ENCODE measurements around the gene PAQR5. TPM values are rescaled to one million over a fixed set of nuclear protein-coding genes. Genes with fewer than 3 reads are reported as not detected.

Gene PAQR5
- total and polyA plus RNA-seq, 4 donors = 2.3 to 22.6 (median 10.5) TPM

GRCh38 chr15:69282104-69282743, 16.5 kb upstream of the PAQR5 start:
- WGBS, 2 donors = 92 to 96% methylated on average over 9 of the region's 9 CpGs
- H3K9me3 ChIP-seq (ENCODE audit: control insufficient read depth in 4 of 4, insufficient read depth in 3 of 4, low read length in 3 of 4) = no peaks in the 10 kb centered on the region
- H3K27ac ChIP-seq (ENCODE audit: low read depth in 1 of 2, low read length in 1 of 2) = no peak overlapping the region
- H3K4me1 ChIP-seq (ENCODE audit: control insufficient read depth in 5 of 5, insufficient read depth in 5 of 5, low read length in 5 of 5) = peaks cover 0 to 8% (median under 1%) of the 10 kb centered on the region in 5 donors
- ATAC-seq (ENCODE audit: insufficient read depth, low FRiP score) (no peak), DNase-seq (no peak)
- no peak overlapping the region for H3K9ac ChIP-seq (ENCODE audit: insufficient read depth in 1 of 2, low read length in 2 of 2)
- H3K36me3 ChIP-seq (ENCODE audit: control insufficient read depth in 4 of 4, insufficient read depth in 4 of 4, low read length in 4 of 4) = no peaks in the 10 kb centered on the region
- H3K4me3 ChIP-seq = no peak overlapping the region
- no peak for TF ChIP-seq CTCF (IDR thresholded peaks at IDR 0.05; ENCODE audit: control extremely low read depth, extremely low read depth)
- H3K27me3 ChIP-seq (ENCODE audit: control insufficient read depth in 3 of 3, insufficient read depth in 3 of 3, low read length in 2 of 3) = no peaks in the 10 kb centered on the region

GRCh38 chr15:69285834-69286233, 12.9 kb upstream of the PAQR5 start:
- Histone ChIP-seq H3K9ac (ENCODE audit: insufficient read depth in 1 of 2, low read length in 2 of 2) (no peak overlapping the region), H3K27ac (ENCODE audit: low read depth in 1 of 2, low read length in 1 of 2) (no peak overlapping the region), H3K36me3 (ENCODE audit: control insufficient read depth in 4 of 4, insufficient read depth in 4 of 4, low read length in 4 of 4) (no peaks in the 10 kb centered on the region), H3K4me3 (no peak overlapping the region), H3K9me3 (ENCODE audit: control insufficient read depth in 4 of 4, insufficient read depth in 3 of 4, low read length in 3 of 4) (no peaks in the 10 kb centered on the region), H3K4me1 (ENCODE audit: control insufficient read depth in 5 of 5, insufficient read depth in 5 of 5, low read length in 5 of 5) (peaks cover 0 to 28% (median 10%) of the 10 kb centered on the region in 5 donors), H3K27me3 (ENCODE audit: control insufficient read depth in 3 of 3, insufficient read depth in 3 of 3, low read length in 2 of 3) (no peaks in the 10 kb centered on the region)
- DNase-seq (no peak), ATAC-seq (ENCODE audit: insufficient read depth, low FRiP score) (no peak)
- TF ChIP-seq CTCF (IDR thresholded peaks at IDR 0.05; ENCODE audit: control extremely low read depth, extremely low read depth) = no peak
- WGBS, 2 donors = 97 to 98% methylated on average over 12 of the region's 12 CpGs

GRCh38 chr15:69288011-69288410, 10.7 kb upstream of the PAQR5 start:
- H3K9me3 ChIP-seq (ENCODE audit: control insufficient read depth in 4 of 4, insufficient read depth in 3 of 4, low read length in 3 of 4) = no peaks in the 10 kb centered on the region
- ATAC-seq (ENCODE audit: insufficient read depth, low FRiP score) (no peak), DNase-seq (no peak)
- H3K27me3 ChIP-seq (ENCODE audit: control insufficient read depth in 3 of 3, insufficient read depth in 3 of 3, low read length in 2 of 3) = no peaks in the 10 kb centered on the region
- H3K27ac ChIP-seq (ENCODE audit: low read depth in 1 of 2, low read length in 1 of 2) = no peak overlapping the region
- 89 to 92% methylated on average over 7 of the region's 7 CpGs for WGBS, 2 donors
- no peak overlapping the region for H3K9ac ChIP-seq (ENCODE audit: insufficient read depth in 1 of 2, low read length in 2 of 2)
- no peaks in the 10 kb centered on the region for H3K36me3 ChIP-seq (ENCODE audit: control insufficient read depth in 4 of 4, insufficient read depth in 4 of 4, low read length in 4 of 4)
- H3K4me3 ChIP-seq = no peak overlapping the region
- no peak for TF ChIP-seq CTCF (IDR thresholded peaks at IDR 0.05; ENCODE audit: control extremely low read depth, extremely low read depth)
- peaks cover 0 to 29% (median 13%) of the 10 kb centered on the region in 5 donors for H3K4me1 ChIP-seq (ENCODE audit: control insufficient read depth in 5 of 5, insufficient read depth in 5 of 5, low read length in 5 of 5)
